Effector CD4-positive, alpha-beta T cell (primary cell): ENCODE measurements around the gene SLC26A4.

ENCODE experiments used
- DNase-seq: peaks from one replicate; pipeline ENCODE4 v3.0.0-alpha.2; 2020

Gene SLC26A4

GRCh38 chr7:107661081-107661864 is 645 bp downstream of the SLC26A4 start:
- peak; percentile 6 for DNase-seq

DNA sequence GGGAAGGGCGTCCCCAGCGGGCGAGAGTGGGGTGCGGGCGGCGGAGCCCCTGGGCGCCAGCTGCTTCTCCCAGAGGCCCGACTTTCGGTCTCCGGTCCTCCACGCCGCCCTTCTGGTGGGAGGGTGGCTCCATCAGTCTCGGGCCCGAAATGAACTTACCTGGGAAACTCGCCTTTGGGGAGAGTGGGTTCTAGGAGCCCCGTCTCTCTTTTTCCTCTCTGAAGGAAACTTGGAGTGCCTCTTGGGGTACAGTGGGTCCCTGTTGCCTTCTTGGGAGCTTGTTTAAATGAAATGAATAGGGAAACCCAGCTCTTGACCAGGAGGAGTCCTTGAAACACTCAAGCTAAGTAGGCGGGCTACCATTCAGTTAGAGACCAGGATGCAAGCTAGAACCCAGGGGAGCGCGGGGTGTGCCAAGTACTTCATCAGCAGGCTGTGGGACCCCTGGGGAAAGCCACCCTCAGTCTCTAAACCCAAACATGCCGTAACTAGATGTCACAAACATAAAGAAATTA is 1.3 kb downstream of the SLC26A4 start:
- no peak for DNase-seq

DNA sequence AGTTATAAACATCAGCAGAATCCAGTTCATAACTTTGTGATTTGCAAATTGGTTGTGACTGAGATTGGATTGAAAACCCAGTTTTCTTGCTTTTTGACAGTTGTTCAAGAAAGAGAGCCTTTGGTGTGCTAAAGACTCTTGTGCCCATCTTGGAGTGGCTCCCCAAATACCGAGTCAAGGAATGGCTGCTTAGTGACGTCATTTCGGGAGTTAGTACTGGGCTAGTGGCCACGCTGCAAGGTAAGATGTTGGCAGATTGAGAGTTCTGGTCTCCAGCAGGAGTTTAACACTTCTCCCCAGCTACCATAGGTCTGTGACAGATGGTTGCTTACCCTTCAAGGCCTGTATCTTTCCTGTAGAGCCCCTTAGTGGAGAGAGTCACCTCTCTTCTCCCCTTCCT is 2.6 kb downstream of the SLC26A4 start:
- DNase-seq, result no peak

DNA sequence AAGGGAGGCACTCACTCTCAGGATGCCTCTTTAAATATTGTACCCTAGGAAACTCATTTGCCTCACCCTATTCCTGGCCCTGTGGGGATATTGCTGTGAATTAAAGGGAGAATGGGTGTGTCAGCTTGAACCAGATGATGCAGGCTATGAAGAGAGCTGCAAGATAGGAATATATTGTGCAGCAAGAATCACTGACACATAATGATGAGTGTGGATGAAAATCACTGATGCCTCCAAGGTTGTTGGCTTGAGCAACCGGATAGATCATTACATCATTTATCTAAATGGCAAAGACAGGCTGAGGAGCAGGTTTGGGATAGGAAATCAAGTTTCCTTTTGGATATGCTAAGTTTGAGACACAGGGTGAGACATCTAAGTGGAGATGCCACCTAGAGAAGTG is 6.2 kb downstream of the SLC26A4 start:
- DNase-seq, result no peak

- no peak for DNase-seq
These were observed 6.7 kb downstream of the SLC26A4 start for GRCh38 chr7:107667341-107667740.

GRCh38 chr7:107668296-107668695 is 7.7 kb downstream of the SLC26A4 start:
- DNase-seq, result no peak

DNA sequence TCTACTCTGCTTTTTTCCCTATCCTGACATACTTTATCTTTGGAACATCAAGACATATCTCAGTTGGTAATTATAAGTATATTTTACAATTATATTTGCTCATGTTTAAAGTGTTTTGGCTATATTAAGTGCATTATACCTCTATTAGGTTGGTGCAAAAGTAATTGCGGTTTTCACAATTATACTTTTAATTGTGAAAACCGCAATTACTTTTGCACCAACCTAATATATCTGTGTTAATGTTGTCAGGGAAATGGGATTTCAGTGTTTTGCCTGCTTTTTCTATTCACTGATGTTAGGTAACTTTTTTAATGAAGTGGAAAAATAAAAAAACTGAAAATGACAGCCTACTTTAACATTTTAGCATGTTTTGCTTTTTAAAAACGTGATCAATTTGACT is 11.6 kb downstream of the SLC26A4 start:
- DNase-seq, result no peak

DNA sequence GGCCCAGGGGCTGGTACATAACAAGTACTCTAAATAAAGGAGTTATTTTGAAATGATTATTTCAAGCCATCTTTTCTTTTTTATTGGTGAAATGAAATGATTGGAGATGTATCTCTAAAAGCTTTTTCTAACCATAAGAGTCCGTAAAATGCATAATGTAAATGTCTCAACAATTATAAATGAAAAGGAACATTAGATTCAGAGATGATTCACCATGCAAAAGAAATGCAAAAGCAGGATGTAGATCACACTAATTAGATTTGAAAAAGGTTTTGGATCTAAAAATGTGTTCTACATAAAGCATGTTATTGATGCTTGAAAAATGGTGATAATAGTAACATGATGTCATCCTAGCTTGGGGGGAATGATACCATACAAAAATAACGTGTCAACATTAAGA is 15.6 kb downstream of the SLC26A4 start:
- no peak for DNase-seq

- DNase-seq, result no peak
These were observed 17.6 kb downstream of the SLC26A4 start for GRCh38 chr7:107678110-107678753.

- DNase-seq, result no peak
These were observed 19.9 kb downstream of the SLC26A4 start for GRCh38 chr7:107680478-107680877.

- no peak for DNase-seq
These were observed 22.3 kb downstream of the SLC26A4 start for GRCh38 chr7:107682886-107683285.

GRCh38 chr7:107684287-107684686 is 23.7 kb downstream of the SLC26A4 start:
- DNase-seq, result no peak

DNA sequence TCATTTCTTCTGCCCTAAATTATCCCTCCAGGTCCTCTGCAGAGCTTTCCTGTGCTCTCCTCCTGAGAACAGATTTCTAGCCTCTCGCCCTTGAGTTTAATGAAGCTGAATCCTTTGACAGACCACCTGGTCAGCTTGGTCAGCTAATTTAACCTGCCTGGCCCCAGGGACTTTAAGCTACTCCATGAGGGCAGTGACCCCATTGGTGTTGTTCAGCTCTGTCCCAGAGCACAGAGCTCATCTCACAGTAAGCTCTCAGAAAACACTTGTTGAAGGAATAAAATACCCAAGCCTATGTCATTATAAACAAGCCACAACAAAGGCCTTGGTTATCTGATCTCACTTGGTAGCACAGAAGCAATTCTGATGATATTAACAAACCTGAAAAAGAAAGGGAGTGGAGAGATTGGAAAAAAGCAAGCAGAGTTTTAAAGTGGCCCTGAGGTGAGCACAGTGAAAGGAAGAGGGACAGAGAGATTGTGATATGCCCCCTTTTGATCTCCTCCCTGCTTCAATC is 24.4 kb downstream of the SLC26A4 start:
- no peak for DNase-seq

DNA sequence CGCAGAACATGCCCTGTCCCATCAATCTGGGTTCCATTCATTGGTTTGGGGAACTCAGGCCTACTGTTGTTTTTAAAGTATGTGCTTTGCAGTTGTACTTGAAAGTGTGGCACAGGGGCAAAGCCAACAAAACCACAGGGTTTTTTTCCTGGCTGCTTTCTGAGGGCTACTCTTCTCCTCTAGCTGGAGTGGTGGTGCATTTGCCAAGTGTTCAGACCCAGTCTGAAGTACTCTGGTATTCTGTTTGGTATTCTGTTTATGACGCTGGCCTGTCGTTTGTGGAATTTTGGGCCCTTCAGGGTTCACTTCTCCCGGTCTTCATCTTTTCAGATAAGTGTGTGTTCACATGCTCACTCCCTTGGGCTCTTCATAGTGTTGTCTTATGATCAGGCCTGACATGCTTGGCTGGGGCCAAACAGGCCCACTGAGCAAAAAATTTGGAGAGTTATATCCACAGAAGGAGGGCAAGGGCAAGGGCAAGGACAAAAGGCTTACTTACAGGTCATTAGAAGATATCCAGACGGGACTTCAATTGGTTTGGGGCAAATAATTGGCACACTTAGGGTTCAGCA is 26.3 kb downstream of the SLC26A4 start:
- DNase-seq, result no peak

GRCh38 chr7:107687656-107688055 is 27.0 kb downstream of the SLC26A4 start:
- no peak for DNase-seq

DNA sequence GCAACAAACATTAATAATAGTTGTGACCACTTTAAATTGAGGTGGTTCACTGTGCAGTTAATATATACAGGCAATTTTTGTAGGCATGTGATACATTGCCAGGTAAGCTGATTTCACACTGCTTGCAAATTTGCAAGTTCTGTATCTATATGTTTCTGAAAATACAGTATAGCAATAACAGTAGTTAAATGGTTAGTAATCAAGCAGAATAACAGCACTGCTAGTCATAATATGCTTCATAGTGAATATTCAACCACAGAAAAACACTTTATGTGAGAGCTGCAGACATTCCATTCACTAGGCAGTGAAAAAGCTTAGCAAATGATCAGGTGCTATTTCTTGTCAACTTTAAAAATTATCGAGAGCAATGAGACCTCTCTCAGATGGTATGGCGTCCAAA is 28.9 kb downstream of the SLC26A4 start:
- no peak for DNase-seq

DNA sequence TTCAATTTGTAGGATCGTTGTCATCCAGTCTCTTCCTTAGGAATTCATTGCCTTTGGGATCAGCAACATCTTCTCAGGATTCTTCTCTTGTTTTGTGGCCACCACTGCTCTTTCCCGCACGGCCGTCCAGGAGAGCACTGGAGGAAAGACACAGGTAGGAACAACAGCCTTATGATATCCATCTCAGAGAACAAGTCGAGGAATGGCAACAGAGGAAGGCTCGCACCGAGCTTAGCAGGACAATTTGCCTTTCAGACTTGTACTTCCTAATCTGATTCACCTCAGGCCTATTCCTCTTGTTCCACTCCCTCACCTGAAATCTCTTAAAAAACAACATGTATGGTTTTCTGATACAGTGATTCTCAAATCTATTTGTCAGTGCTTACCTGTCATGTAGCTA is 29.5 kb downstream of the SLC26A4 start:
- no peak for DNase-seq

GRCh38 chr7:107690611-107691010 is 30.0 kb downstream of the SLC26A4 start:
- no peak for DNase-seq

DNA sequence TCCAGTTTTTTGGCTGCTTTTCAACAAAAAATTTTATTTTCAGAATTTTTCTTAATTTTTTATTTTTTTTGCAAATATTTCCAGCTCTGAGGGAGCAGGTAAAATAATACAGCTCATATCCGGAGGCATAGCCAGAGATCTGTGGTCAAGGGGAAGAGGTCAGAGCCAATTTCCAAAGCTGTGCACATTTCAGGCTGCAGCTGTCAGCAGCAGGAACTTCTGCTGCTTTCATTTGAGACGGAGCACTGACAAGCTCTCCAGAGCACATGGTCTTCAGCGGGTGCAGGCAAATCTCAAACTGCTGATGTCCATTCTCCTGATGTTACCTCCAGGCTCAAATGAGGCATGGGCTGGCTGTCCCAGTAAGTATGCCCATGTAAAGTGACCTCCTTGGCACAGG is 31.1 kb downstream of the SLC26A4 start:
- no peak for DNase-seq

DNA sequence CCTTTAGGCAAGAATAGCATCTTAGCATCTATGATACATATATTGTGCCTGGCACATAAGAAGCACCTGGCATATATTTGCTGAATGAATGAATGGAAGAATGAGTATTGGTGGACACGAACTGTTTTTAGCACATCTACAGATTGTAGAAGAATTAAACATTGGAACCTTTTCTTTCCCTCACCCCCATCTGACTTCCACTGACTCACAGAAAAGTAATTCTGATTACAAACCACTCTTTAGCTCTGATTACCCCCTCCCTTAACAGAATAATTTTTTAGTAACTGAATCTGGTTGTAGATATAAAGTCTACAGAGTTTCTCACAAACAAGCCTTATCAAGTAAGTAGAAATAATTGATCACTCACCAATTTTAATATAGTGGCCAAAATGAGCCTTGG is 31.9 kb downstream of the SLC26A4 start:
- no peak for DNase-seq

DNA sequence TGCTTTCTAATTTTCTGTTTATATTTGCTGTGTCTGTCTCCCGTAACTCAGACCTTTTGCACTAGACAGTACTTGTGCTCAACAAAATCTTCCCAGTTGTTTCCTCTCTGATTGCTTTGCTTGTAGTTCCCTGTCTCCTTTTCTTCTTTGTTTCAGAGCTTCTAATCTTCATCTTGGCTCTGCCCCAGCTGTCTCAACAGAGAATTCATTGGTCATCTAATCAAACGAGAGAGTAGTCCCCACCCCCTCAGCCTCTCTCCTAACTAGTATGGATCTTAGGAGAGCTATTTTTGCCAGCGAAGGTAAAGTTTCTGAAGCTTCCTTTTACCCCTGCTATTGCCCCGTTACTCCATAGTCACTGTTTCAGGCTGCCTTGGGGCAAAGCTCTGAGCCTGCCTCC is 32.8 kb downstream of the SLC26A4 start:
- DNase-seq, result no peak

- no peak for DNase-seq
These were observed 33.8 kb downstream of the SLC26A4 start for GRCh38 chr7:107694386-107694785.

DNA sequence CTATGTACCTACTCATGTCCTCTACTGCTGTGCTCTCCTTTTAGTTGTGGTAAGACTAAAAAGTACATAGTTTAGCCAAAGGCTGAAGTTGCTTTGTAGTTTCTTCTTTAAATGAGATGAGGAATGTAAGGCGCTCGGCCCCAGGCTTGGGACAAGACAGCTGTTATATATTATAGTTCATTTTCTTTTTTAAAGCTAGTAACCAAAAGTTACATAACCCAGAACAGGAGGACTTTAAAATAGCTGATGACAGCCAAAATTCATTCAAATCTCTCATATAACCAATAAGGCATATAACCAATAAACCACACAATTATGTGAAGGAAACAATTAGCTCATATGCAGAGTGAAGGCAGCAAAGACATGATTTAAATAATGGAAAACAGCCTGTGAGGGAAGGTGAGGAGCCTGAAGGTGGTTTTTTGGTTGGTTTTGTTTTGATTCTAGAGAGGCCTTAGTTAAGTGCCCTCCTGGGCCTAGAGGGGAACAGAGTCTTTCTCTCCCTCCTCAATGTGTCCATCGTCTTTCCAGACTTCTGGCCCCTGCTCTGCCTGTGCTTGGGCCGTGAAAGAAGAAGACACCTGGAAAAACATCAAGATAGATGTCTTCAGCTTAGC is 35.8 kb downstream of the SLC26A4 start:
- no peak for DNase-seq
